Liver (tissue), 9 donors: ENCODE results near the gene ZNF276. TPM values are rescaled to one million over a fixed set of nuclear protein-coding genes. Genes with fewer than 3 reads are reported as not detected.

Experiments used
- DNase-seq: peaks from one replicate; pipeline ENCODE4 v3.0.0-alpha.2; 2017; ENCODE audit warnings: low spot score
- H3K27ac ChIP-seq, 2 donors: one replicate each; pipeline ENCODE4 v1.7.0; 2013; ENCODE audit warnings: inconsistent platforms in 2 of 2, low read length in 2 of 2, control low read depth in 1 of 2, low read depth in 1 of 2, mild to moderate bottlenecking in 1 of 2
- H3K27me3 ChIP-seq, 4 donors: one replicate each; pipeline versions ENCODE4 v1.6.1 to v1.7.0; 2013; ENCODE audit warnings: low read length in 3 of 4, inconsistent platforms in 1 of 4, mild to moderate bottlenecking in 1 of 4, moderate library complexity in 1 of 4; ENCODE audit not compliant: control insufficient read depth in 4 of 4, insufficient read depth in 4 of 4
- H3K36me3 ChIP-seq, 4 donors: one replicate each; pipeline versions ENCODE4 v1.6.1 to v1.7.0; 2013; ENCODE audit warnings: low read length in 3 of 4, mild to moderate bottlenecking in 3 of 4, low read depth in 1 of 4, moderate library complexity in 1 of 4; ENCODE audit not compliant: control insufficient read depth in 4 of 4, insufficient read depth in 3 of 4
- H3K4me1 ChIP-seq, 4 donors: one replicate each; pipeline versions ENCODE4 v1.6.1 to v1.7.0; 2013; ENCODE audit warnings: low read length in 3 of 4, mild to moderate bottlenecking in 3 of 4, moderate library complexity in 1 of 4; ENCODE audit not compliant: control insufficient read depth in 4 of 4, insufficient read depth in 4 of 4
- H3K4me3 ChIP-seq, 3 donors: one replicate each; pipeline versions ENCODE4 v1.6.1 to v1.7.0; 2013; ENCODE audit warnings: low read length in 3 of 3, control low read depth in 1 of 3, low read depth in 1 of 3, mild to moderate bottlenecking in 1 of 3
- H3K9ac ChIP-seq, 2 donors: one replicate each; pipeline ENCODE4 v1.7.0; 2013; ENCODE audit warnings: low read length in 2 of 2, mild to moderate bottlenecking in 2 of 2, moderate library complexity in 2 of 2, control low read depth in 1 of 2, low read depth in 1 of 2
- H3K9me3 ChIP-seq, 4 donors: one replicate each; pipeline versions ENCODE4 v1.6.1 to v1.7.0; 2013; ENCODE audit warnings: low read length in 3 of 4; ENCODE audit not compliant: control insufficient read depth in 4 of 4
- FOXA1 ChIP-seq: IDR thresholded peaks from 2 replicates; pipeline ENCODE4 v1.6.1; 2016; ENCODE audit warnings: antibody characterized with exemption
- GABPA ChIP-seq, 2 donors: IDR thresholded peaks in 1 of 2; conservative IDR thresholded peaks in 1 of 2; 2 replicates each; pipeline ENCODE4 v1.6.1; 2016; ENCODE audit warnings: antibody characterized with exemption in 2 of 2, mild to moderate bottlenecking in 1 of 2, moderate library complexity in 1 of 2
- MAX ChIP-seq: IDR thresholded peaks from 2 replicates; pipeline ENCODE4 v1.6.1; 2016; ENCODE audit warnings: antibody characterized with exemption
- NR2F2 ChIP-seq: IDR thresholded peaks from 2 replicates; pipeline ENCODE4 v1.6.1; 2016; ENCODE audit warnings: antibody characterized with exemption
- RAD21 ChIP-seq, 2 donors: IDR thresholded peaks; 2 replicates each; pipeline ENCODE4 v1.6.1; 2016; ENCODE audit warnings: antibody characterized with exemption in 2 of 2, mild to moderate bottlenecking in 2 of 2
- REST ChIP-seq: IDR thresholded peaks from 2 replicates; pipeline ENCODE4 v1.6.1; 2016; ENCODE audit warnings: antibody characterized with exemption, mild to moderate bottlenecking
- WGBS: extraction: QIAGEN DNeasy Blood & Tissue Kit; methylation state at CpG from one replicate; pipeline ENCODE4 v1.1.7; 2013; 5-methylcytosine and 5-hydroxymethylcytosine counted together
- polyA plus RNA-seq, 2 donors: library from polyadenylated mRNA; stranded (reverse) in 1 of 2; unstranded in 1 of 2; fragments of 200-250 nt in 1 of 2; fragments of >200 nt in 1 of 2; fragmentation: Nextera tagmentation in 1 of 2; extraction: Ambion mirVana in 1 of 2; gene quantifications; one replicate each; pipeline versions ENCODE4 v1.2.1 to v1.2.3, GENCODE V29; 2013 to 2015
- total RNA-seq, 2 donors: library from RNA; depleted of rRNA; stranded (reverse); fragments of >200 nt; gene quantifications; one replicate each; pipeline ENCODE4 v1.2.3, GENCODE V29; 2014
- TF ChIP-seq, protein P1 (sequence below): IDR thresholded peaks from 2 replicates; pipeline ENCODE4 v1.6.1; 2016; ENCODE audit warnings: antibody characterized with exemption
- donor health status: healthy.
- donor health status: healthy.
- donor health status: healthy.
- donor health status: healthy.
- donor health status: healthy.

Gene ZNF276
- total and polyA plus RNA-seq, 4 donors: 4.9 to 22.8 (median 8.7) TPM

DNA sequence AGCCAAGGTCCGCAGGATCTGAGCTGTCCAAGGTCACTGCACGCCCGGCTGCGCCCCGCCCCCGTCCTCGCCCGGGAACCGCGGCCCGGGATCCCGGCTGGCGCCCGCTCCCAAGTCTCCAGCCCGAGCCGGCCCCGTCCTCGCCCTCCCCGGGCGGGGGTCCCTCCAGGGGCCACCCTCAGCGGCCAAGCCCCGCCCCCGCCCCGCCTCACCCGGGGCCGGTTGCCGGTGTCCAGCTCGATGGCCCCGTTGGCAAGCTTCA lies 855 bp upstream of the ZNF276 start (continued):
- no peak for TF ChIP-seq REST
- TF ChIP-seq, protein P1, sequence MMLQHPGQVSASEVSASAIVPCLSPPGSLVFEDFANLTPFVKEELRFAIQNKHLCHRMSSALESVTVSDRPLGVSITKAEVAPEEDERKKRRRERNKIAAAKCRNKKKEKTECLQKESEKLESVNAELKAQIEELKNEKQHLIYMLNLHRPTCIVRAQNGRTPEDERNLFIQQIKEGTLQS: no peak

DNA sequence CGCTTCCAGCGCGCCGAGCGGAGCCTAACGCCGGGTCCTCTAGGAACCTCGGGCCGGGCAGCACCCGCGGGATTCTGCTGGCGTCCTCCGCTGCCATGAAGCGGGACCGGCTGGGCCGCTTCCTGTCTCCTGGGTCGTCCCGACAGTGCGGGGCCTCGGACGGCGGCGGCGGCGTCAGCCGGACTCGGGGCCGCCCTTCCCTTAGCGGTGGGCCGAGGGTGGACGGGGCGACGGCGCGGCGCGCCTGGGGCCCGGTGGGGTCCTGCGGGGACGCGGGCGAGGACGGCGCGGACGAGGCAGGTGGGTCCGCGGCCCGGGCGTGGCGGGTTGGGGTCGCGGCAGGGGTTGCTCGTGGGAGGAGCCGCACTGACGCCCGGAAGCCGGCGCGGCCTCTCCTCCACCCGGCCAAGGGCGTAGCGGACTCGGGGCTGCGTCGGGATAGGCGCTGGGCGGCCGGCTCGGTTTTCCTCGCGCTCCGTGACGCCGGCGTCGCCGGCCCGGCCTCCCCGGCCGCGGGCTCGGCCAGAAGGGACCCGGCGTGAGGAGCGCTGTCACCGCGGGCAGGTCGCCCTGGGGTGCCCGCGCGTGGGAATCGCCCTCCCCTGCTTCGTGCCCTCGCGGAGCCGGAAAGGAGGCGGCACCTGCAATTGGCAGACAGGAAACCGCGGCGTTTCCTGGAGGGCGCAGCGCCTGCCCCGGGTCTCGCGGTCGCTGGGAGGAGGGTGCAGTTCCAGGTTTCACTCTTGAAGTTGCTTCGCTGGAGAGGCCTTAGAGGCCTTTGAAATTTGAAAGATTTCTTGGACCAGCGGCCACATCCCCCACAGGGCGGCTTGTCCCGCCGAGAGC lies 432 bp downstream of the ZNF276 start:
- under 1% methylated on average over 112 of the region's 112 CpGs for WGBS
- Histone ChIP-seq H3K4me3 (peak overlapping the region; percentile 66 to 92 (median 83)), H3K4me1 (peaks cover 8 to 31% (median 23%) of the 10 kb centered on the region in 4 donors), H3K27me3 (no peaks in the 10 kb centered on the region), H3K36me3 (peaks cover 0 to 14% (median 5%) of the 10 kb centered on the region in 4 donors), H3K9me3 (no peaks in the 10 kb centered on the region), H3K9ac (peak overlapping the region in 1 of 2 donors; percentile 36), H3K27ac (peak overlapping the region; percentile 86 to 99)
- TF ChIP-seq FOXA1 (no peak), GABPA (IDR thresholded peaks at IDR 0.05 in 1 of 2, conservative IDR thresholded peaks at IDR 0.05 in 1 of 2) (peak in 1 of 2 donors; percentile 23), NR2F2 (no peak), REST (no peak), MAX (no peak), RAD21 (IDR thresholded peaks at IDR 0.05) (no peak)
- TF ChIP-seq, protein P1: no peak
- DNase-seq: no peak
